Colonic mucosa (tissue), 4 donors: Measurements from ENCODE around the gene OR2K2. TPM values are rescaled to one million over a fixed set of nuclear protein-coding genes. Genes with fewer than 3 reads are reported as not detected.
"Not testable (repeated sequence)": the region's sequence is repeated elsewhere in the genome, so short reads cannot be mapped to it uniquely, and the experiment has no call there.

Source experiments
- DNase-seq: peaks from one replicate; pipeline ENCODE4 v3.0.0-alpha.2; 2020
- H3K27ac ChIP-seq: fragments of 200-600 bp; one replicate; pipeline ENCODE4 v1.8.0; 2021
- H3K27me3 ChIP-seq: fragments of 200-600 bp; one replicate; pipeline ENCODE4 v1.8.0; 2021
- H3K36me3 ChIP-seq: fragments of 200-600 bp; one replicate; pipeline ENCODE4 v1.8.0; 2021
- H3K4me1 ChIP-seq: fragments of 200-600 bp; one replicate; pipeline ENCODE4 v1.8.0; 2021; ENCODE audit warnings: mild to moderate bottlenecking
- H3K4me3 ChIP-seq: fragments of 200-600 bp; one replicate; pipeline ENCODE4 v1.8.0; 2021
- H3K9ac ChIP-seq, 2 donors: one replicate each; pipeline ENCODE4 v1.7.0; 2013; ENCODE audit warnings: control low read depth in 2 of 2, low read depth in 2 of 2, low read length in 2 of 2
- H3K9me3 ChIP-seq: fragments of 200-600 bp; one replicate; pipeline ENCODE4 v1.8.0; 2021
- intact Hi-C: fragments of 100-400 bp; cut with DNase I; formaldehyde crosslinking; loops from one replicate; pipeline ENCODE4 v1.14.1; 2022
- total RNA-seq, 2 donors: library from RNA; stranded (reverse); fragmentation: NEBNext Ultra II Directional in 1 of 2; extraction: Animal tissue kit (Norgen Biotek cat#: 25700) in 1 of 2; gene quantifications; one replicate each; pipeline ENCODE4 v1.2.1, GENCODE V29; 2021
- TF ChIP-seq, protein P1 (sequence below): fragments of 200-600 bp; IDR thresholded peaks from one replicate; pipeline ENCODE4 v1.8.0; 2022; ENCODE audit warnings: antibody characterized with exemption, mild to moderate bottlenecking
- donor health status: healthy.
- donor health status: DM: no; HTN: no; CAD: no.
- donor health status: DM: no; HTN: no; CAD: no.

Gene OR2K2
- total RNA-seq, 2 donors from 2014 or later = not detected

DNA sequence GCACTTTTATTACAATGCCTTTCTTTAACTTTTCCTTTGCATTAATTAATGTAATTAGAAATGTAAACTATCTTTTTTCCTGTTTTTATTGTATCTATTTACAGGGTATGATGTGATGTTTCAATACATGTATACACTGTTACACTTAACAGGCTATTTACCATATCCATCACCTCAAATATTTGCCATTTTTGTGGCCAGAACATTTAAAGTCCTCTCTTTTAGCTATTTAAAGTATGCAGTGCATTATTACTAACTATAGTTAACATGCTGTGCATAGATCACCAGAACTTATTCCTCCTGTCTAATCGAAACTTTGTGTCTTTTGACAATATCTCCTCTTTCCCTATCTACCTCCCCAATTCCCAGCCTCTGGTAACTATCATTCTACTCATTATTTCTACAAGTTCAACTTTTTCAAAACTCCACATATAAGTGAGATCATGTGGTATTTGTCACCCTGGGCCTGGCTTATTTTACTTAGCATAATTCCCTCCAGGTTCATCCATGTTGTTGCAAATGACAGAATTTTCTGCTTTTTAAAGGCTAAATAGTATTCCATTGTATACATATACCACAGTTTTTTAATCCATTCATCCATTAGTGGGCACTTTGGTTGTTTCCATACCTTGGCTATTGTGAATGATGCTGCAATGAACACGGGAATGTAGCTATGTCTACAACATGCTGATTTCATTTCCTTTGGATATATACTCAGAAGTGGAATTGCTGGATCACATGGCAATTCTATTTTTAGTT, 32.8 kb downstream of the OR2K2 start:
- intact Hi-C loops = loop anchor here (10.0 kb wide), 1 partner anchor 262 kb away; the partner anchor contains the start of gene LPAR1
- no peak for DNase-seq
- H3K4me1 ChIP-seq = no peaks in the 10 kb centered on the region
- no peaks in the 10 kb centered on the region for H3K27me3 ChIP-seq
- no peak overlapping the region for H3K9ac ChIP-seq
- H3K4me3 ChIP-seq = no peak overlapping the region
- no peak overlapping the region for H3K27ac ChIP-seq
- TF ChIP-seq, protein P1, sequence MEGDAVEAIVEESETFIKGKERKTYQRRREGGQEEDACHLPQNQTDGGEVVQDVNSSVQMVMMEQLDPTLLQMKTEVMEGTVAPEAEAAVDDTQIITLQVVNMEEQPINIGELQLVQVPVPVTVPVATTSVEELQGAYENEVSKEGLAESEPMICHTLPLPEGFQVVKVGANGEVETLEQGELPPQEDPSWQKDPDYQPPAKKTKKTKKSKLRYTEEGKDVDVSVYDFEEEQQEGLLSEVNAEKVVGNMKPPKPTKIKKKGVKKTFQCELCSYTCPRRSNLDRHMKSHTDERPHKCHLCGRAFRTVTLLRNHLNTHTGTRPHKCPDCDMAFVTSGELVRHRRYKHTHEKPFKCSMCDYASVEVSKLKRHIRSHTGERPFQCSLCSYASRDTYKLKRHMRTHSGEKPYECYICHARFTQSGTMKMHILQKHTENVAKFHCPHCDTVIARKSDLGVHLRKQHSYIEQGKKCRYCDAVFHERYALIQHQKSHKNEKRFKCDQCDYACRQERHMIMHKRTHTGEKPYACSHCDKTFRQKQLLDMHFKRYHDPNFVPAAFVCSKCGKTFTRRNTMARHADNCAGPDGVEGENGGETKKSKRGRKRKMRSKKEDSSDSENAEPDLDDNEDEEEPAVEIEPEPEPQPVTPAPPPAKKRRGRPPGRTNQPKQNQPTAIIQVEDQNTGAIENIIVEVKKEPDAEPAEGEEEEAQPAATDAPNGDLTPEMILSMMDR = no peak
- no peaks in the 10 kb centered on the region for H3K9me3 ChIP-seq
- no peaks in the 10 kb centered on the region for H3K36me3 ChIP-seq

- H3K9me3 ChIP-seq = no peaks in the 10 kb centered on the region
- no peak overlapping the region for H3K27ac ChIP-seq
- H3K9ac ChIP-seq = no peak overlapping the region
- no peak for DNase-seq
- H3K4me1 ChIP-seq = no peaks in the 10 kb centered on the region
- TF ChIP-seq, protein P1 = no peak
- H3K27me3 ChIP-seq = no peaks in the 10 kb centered on the region
- H3K4me3 ChIP-seq = no peak overlapping the region
- no peaks in the 10 kb centered on the region for H3K36me3 ChIP-seq
- intact Hi-C loops = loop anchor here (10.0 kb wide), 1 partner anchor 260 kb away; the partner anchor contains the start of gene LPAR1
Observed at GRCh38 chr9:111294691-111295451, 35.2 kb downstream of the OR2K2 start.

- intact Hi-C loops = no loop called here
- Histone ChIP-seq H3K4me3 (no peak overlapping the region), H3K36me3 (no peaks in the 10 kb centered on the region)
Observed at GRCh38 chr9:111287127-111287526, 42.9 kb downstream of the OR2K2 start.

DNA sequence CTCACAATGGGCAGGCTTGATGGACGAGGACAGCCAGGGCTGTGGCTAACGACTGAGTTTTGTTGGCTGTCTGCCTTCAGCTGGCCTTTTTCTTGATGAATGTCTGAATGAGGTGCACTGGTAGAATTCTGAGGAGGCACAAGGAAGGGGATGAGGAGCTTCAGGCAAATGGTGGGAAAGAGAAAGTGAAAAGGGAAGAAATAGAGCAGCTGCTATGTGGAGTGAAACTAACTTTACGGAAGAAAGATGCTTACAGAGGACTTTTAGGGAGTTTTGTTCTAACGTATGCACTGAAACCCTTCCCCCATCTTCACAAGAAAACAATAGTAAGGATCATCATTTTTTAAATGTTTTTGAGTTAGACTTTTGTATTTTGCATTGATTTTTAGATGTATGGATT, 45.3 kb downstream of the OR2K2 start:
- DNase-seq = no peak
- no peak overlapping the region for H3K27ac ChIP-seq
- H3K9ac ChIP-seq = no peak overlapping the region
- no peaks in the 10 kb centered on the region for H3K9me3 ChIP-seq
- H3K27me3 ChIP-seq = no peaks in the 10 kb centered on the region
- no peak overlapping the region for H3K4me3 ChIP-seq
- no peaks in the 10 kb centered on the region for H3K36me3 ChIP-seq
- intact Hi-C loops = no loop called here
- H3K4me1 ChIP-seq = no peaks in the 10 kb centered on the region
- TF ChIP-seq, protein P1 = no peak

More at GRCh38 chr9:111287127-111287526, 42.9 kb downstream of the OR2K2 start:
- Histone ChIP-seq H3K27me3 (no peaks in the 10 kb centered on the region), H3K9ac (no peak overlapping the region), H3K9me3 (no peaks in the 10 kb centered on the region), H3K27ac (no peak overlapping the region), H3K4me1 (no peaks in the 10 kb centered on the region)
- no peak for DNase-seq
- TF ChIP-seq, protein P1 = no peak

DNA sequence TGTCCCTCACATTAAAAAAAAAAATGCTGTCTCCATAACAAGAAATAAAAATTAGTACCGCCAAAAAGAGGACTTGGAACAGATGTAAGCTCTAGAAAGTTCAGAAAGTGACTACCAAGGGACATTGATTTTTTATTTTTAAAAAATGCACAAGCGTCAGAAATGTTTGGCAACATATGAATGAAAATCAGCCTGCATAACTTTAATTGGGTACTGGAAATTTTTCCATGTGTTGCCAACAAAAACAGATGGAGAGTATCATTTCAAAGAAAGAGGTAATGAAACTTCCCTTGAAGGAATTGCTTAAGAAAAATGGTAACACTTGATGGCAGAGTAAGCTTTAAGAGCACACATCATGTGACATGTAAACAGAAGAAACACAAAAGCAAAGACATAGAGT, 47.2 kb downstream of the OR2K2 start:
- TF ChIP-seq, protein P1 = no peak
- no peak for DNase-seq
- H3K9me3 ChIP-seq = no peaks in the 10 kb centered on the region
- H3K4me1 ChIP-seq = no peaks in the 10 kb centered on the region
- H3K27me3 ChIP-seq = no peaks in the 10 kb centered on the region
- H3K9ac ChIP-seq = no peak overlapping the region
- H3K4me3 ChIP-seq = no peak overlapping the region
- intact Hi-C loops = no loop called here
- H3K36me3 ChIP-seq = no peaks in the 10 kb centered on the region
- no peak overlapping the region for H3K27ac ChIP-seq

DNA sequence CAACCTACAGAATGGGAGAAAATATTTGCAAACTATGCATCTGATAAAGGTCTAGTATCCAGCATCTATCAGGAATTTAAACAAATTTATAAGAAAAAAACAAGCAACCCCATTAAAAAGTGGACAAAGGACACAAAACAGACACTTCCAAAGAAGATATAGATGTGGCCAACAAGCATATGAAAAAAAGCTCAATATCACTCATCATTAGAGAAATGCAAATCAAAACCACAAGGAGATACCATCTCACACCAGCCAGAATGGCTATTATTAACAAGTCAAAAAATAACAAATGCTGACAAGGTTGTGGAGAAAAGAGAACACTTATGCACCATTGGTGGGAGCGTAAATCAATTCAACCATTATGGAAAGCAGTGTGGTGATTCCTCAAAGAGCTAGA, 49.2 kb downstream of the OR2K2 start:
- H3K9ac ChIP-seq, DNase-seq, H3K9me3 ChIP-seq, H3K27ac ChIP-seq, intact Hi-C loops, H3K4me1 ChIP-seq, H3K4me3 ChIP-seq, H3K36me3 ChIP-seq, H3K27me3 ChIP-seq: not testable (repeated sequence)
